Astrocyte (in vitro differentiated cells and primary cell): ENCODE measurements around the gene SCNN1G.

ENCODE experiments used
- CTCF ChIP-seq: IDR thresholded peaks from 2 replicates; pipeline ENCODE4 v1.5.1; 2011; ENCODE audit warnings: low read depth, mild to moderate bottlenecking, inconsistent platforms, low read length, moderate library complexity; ENCODE audit not compliant: insufficient read depth
- EZH2 ChIP-seq: IDR thresholded peaks from 2 replicates; pipeline ENCODE4 v1.6.1; 2012; ENCODE audit warnings: mild to moderate bottlenecking, low read length, inconsistent platforms; ENCODE audit not compliant: insufficient read depth

- no peak for TF ChIP-seq EZH2
- TF ChIP-seq CTCF = no peak
Observed at GRCh38 chr16:23149267-23149992, 33.1 kb upstream of the SCNN1G start, which contains the start of gene USP31.
